Left kidney (tissue), 8 donors: ENCODE data around the gene POLR1C. TPM values are rescaled to one million over a fixed set of nuclear protein-coding genes. Genes with fewer than 3 reads are reported as not detected.
"Not testable (repeated sequence)": the region's sequence is repeated elsewhere in the genome, so short reads cannot be mapped to it uniquely, and the experiment has no call there.

Experiments used
- DNase-seq: peaks from one replicate; pipeline ENCODE4 v3.0.0-alpha.2; 2013
- long read RNA-seq, 8 donors: transcript quantifications; one replicate each; lab custom pipeline, GENCODE V29; 2026
- polyA plus RNA-seq: library from polyadenylated mRNA; unstranded; fragments of 120-200 nt; gene quantifications from one replicate; pipeline ENCODE4 v1.2.1, GENCODE V29; 2013; ENCODE audit not compliant: insufficient read length

Gene POLR1C, protein sequence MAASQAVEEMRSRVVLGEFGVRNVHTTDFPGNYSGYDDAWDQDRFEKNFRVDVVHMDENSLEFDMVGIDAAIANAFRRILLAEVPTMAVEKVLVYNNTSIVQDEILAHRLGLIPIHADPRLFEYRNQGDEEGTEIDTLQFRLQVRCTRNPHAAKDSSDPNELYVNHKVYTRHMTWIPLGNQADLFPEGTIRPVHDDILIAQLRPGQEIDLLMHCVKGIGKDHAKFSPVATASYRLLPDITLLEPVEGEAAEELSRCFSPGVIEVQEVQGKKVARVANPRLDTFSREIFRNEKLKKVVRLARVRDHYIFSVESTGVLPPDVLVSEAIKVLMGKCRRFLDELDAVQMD
- 40.2 TPM for polyA plus RNA-seq
- long read RNA-seq, donor 1, transcript POLR1C-203 (9 exons, 1,355 nt): major isoform, 8 of 241 reads
- long read RNA-seq, donor 1, transcript POLR1C-201 (9 exons, 1,280 nt): minor isoform, 5 of 241 reads
- long read RNA-seq, donor 1, partial matches to known transcripts: 159 of 241 reads
- long read RNA-seq, donor 1, other reads (novel, unspliced or antisense): 68 of 241 reads
- long read RNA-seq, donor 2, transcript POLR1C-203 (9 exons, 1,355 nt): major isoform, 8 of 22 reads
- long read RNA-seq, donor 2, partial matches to known transcripts: 11 of 22 reads
- long read RNA-seq, donor 2, other reads (novel, unspliced or antisense): 0 of 22 reads
- long read RNA-seq, donor 3, transcript POLR1C-203 (9 exons, 1,355 nt): major isoform, 6 of 14 reads
- long read RNA-seq, donor 3, partial matches to known transcripts: 8 of 14 reads
- long read RNA-seq, donor 3, other reads (novel, unspliced or antisense): 0 of 14 reads
- long read RNA-seq, donor 4: 0 reads
- long read RNA-seq, donor 5, transcript POLR1C-203 (9 exons, 1,355 nt): major isoform, 17 of 36 reads
- long read RNA-seq, donor 5, partial matches to known transcripts: 13 of 36 reads
- long read RNA-seq, donor 5, other reads (novel, unspliced or antisense): 0 of 36 reads
- long read RNA-seq, donor 6, transcript POLR1C-203 (9 exons, 1,355 nt): major isoform, 7 of 32 reads
- long read RNA-seq, donor 6, partial matches to known transcripts: 24 of 32 reads
- long read RNA-seq, donor 6, other reads (novel, unspliced or antisense): 0 of 32 reads
- long read RNA-seq, donor 7, transcript POLR1C-203 (9 exons, 1,355 nt): major isoform, 9 of 289 reads
- long read RNA-seq, donor 7, partial matches to known transcripts: 131 of 289 reads
- long read RNA-seq, donor 7, other reads (novel, unspliced or antisense): 144 of 289 reads
- long read RNA-seq, donor 8, transcript POLR1C-203 (9 exons, 1,355 nt): major isoform, 5 of 12 reads
- long read RNA-seq, donor 8, partial matches to known transcripts: 5 of 12 reads
- long read RNA-seq, donor 8, other reads (novel, unspliced or antisense): 0 of 12 reads

DNA sequence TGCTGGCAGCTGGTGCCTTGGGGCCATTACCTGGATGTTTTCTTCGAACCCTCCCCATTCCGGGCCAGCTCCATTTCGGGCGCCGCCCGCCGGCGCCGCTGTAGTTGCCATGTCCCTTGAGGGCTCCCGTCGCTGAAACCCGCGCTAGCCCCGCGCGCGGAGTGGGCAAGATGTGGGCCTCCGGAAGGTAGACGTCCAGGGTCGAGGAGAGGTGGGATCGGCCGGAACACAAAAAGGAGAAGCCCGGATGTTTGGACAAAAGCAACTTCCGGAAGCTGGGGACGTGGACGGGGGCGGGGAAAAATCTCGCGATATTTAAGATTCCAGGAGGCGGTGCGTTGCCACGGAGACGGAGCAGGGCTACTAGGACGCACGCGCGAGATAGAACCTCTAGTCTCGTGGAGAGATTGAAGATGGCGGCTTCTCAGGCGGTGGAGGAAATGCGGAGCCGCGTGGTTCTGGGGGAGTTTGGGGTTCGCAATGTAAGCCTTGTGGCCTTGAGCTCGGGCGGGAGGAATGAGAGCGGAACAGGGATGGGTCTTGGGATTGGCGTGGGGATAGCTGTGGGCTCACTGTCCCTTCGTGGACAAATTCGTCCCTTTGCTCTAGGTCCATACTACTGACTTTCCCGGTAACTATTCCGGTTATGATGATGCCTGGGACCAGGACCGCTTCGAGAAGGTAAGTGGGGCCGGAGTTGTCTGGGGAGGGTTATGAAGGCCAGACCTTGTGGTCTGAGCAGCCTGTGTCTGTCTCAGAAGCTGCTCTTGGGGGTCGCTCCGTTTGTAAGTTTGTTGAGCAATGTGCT is at the start of gene POLR1C, which contains the start of gene YIPF3:
Gene POLR1C (plus strand): TSS at position 393 of the 808 bp plus-strand sequence. CDS start 21 bp downstream, at position 414.
Gene YIPF3 (minus strand): TSS at position 230 of the 808 bp plus-strand sequence. CDS start 119 bp downstream, at position 111.
- peak; percentile 99 for DNase-seq

DNA sequence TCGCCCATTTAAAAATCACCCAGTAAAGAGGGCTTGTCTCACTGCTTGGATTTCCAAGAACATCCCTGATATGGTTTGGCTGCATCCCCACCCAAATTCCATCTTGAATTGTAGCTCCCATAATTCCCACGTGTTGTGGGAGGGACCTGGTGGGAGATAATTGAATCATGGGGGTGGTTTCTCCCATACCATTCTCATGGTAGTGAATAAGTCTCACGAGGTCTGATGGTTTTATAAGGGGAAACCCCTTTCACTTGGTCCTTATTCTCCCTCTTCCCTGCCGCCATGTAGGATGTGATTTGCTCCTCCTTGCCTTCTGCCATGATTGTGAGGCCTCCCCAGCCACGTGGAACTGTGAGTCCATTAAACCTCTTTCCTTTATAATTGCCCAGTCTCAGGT is 49.6 kb upstream of the POLR1C start:
- DNase-seq: not testable (repeated sequence)

DNA sequence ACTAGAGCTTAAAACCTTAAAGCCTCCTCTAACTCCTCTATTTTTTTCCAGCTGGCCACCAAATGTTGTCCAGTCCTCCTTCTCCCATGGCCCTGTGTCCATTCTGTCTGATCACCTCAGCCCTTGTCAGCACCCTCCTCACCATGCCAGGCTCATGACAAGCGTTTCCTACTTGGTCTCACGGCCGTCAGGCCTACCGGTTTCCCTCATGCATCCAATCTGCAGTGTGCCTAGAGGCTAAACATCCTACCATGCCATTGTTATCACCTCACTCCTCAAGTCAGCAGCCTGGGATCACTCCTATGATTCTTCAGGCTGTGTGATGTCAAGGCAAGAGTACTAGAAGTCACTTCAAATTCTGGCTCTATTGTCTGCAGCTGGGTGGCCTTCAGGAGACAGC is 49.1 kb upstream of the POLR1C start:
- DNase-seq: no peak

DNA sequence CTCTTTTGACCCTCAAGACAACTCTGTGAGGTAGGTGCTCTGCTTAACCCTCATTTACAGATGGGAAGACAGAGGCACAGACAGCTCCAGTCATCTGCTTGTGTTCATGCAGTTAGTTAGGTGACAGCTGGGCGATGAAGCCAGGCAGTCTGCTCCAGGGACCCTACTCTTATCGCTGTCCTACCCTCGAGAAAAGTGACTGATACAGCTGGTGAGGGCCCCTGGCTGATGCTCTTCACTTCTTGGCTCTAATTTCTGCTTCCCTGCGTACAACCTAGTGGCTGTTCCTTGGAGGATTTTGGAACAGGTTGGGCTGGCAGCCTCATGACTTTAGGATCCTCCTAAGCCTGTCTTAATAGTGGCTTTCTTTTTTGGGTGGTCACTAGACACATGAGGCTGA is 48.6 kb upstream of the POLR1C start:
- no peak for DNase-seq

DNA sequence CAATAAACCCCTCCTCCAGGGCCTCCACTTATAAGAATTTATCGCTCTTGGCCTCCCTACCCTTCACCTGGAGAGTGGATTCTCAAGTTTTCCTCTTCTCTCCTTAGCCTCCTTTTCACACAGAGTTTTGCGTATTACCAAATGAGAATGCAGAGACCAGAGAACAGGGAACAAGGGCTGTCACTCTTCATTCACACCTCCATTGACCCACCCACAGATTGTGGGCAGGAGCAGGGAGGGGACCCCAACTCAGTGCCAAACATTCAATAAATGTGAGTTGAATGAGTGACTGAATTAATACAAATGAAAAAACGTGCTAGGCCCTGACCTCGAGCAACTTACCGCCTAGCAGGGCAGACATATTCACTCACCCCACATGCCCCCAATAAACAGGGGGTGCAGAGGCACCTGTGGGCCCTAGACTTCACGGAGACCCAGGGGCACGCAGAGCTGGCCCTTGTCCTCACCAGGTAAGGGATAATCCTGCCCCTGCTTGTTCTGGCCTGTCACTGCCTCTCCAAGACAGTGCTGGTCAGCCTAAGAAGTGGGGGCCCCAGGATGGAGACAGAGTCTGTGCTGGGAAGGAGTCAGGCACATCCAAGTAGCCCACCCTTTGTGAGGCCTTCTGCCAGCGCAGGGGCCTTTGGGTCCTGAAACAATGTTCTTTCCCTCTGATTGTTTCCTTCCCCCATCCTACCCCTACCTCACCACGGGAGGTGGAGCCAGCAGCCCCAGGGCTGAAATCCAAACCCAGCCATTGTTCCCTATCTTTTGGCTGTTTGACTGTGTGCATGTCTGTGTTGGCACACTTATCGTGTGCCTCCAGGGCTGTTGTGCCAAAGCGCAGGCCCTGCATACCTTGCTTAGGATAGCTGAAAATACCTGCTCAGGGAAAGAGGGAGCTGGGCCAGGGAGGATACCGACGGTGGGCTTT is 47.9 kb upstream of the POLR1C start:
- DNase-seq: no peak

DNA sequence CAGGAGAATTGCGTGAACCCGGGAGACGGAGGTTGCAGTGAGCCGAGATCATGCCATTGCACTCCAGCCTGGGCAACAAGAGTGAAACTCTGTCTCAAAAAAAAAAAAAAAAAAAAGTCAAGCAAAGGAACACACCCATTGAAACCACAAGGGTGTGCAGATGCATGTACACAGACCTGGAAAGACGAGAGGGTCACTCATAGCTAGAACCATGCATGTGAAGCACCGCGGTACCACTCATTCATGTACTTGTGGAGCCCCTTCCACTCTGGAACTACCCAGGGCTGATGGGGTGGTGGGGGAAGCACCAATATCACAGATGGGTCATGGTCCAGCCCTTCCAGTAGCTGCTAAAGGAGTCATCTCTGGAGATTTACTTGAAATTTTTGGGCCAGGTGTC is 46.9 kb upstream of the POLR1C start:
- no peak for DNase-seq

DNA sequence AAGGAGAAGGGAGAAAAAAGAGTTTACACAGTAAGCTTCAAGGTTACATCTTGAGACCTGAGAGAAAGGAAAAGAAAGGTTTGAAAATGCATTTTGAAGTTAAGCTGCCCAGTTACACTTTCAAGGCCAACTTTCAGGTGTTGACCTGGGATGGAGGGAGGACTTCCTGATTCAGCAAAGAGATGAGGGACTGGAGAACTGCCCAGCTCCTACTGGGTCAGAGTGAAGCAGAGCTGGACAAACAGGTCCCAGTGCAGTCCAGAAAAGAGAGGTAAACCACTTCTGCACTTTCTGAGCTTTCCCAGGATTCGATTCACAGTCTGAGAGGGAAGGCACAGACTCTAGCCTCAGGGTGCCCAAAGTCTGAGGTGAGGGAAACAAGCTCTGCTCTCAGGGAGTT is 45.5 kb upstream of the POLR1C start:
- no peak for DNase-seq

DNA sequence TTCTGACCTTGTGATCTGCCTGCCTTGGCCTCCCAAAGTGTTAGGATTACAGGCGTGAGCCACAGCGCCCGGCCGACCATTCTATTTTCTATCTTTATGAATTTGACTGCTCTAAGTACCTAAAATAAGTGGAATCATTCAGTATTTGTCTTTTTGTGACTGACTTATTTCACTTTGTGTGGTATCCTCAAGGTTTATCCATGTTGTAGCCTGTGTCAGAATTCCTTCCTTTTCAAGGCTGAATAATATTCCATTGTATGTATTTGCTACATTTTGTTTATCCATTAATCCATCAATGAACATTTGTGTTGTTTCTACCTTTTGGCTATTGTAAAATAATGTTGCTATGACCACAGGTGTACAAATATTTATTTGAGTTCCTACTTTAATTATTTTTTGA is 44.4 kb upstream of the POLR1C start:
- DNase-seq: no peak

DNA sequence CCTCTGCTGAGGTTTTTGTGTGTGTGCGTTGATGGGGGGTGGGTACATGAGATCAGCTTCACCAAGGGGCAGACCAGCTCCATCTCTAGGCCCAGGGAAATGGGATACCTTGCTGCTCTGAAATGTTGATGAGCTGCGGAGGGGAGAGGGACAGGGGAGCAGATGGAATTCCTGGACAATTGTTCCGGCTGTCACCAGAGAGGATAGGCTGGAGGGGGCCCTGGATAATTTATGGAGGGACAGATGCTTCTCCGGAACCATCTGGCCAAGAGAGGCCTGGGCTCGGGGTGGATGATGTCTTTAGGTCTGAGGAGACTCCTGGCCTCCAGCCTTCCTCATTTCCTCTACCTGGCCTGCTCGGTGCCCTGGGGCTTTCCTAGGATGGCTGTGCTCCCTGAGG is 41.4 kb upstream of the POLR1C start:
- DNase-seq: no peak

DNA sequence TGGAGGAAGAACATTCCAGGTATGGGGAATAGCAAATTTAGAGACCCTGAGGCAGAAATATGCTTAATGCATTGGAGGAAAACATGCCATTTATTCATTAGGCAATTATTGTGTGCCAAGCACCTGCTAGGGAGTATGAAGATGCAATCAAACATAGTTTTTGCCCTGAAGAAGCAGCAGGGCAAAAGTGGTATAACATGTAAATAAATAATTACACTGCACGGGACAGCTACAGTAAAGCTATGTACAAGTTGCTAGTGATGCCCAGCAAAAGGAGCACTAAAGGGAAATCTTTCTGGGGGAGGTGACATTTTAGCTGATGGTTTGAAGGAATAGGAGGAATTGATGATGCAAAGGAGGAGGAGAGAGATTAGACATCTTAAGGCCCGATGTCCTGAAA is 40.1 kb upstream of the POLR1C start:
- DNase-seq: no peak

DNA sequence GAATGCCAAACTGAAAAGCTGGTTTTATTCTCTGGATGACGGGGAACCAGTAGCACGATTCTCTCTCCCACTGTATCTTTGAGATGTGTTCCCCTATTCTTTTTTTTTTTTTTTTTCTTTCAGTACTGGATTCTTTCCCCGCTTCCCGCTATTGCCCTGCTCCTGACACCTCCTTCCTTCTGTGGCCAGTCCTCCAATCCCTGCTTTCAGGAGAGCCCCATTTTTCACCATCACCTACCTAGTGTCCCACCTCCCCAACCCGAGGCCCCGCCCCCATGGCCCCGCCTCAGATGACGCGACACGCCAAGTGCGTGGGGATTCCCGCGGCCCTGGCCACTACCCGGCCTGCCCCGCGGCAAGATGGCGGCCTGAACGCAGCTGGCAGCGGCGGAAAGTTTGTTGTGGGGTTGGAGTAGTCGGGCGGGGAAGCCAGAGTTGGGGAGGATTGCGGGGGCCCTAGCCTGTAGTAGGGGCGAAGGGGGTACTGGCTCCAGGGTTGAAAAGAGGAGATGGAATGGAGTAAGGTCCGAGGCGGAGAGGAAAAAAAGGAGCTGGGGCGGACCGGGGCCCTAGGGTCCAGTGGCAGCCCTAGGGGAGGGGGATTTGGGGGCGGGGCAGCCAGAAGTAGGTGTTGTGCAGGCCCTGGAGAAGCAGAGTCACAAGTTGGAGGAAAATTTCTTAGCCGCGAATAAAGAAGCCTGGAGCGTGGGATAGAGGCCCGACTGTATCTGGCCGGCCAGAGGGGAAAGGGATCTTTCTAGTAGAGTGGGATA is 39.5 kb upstream of the POLR1C start, which contains the start of gene TJAP1:
Gene TJAP1 (plus strand): TSS at position 336 of the 773 bp plus-strand sequence. CDS start 21,432 bp downstream, outside the sequence.
- DNase-seq: peak; percentile 93

DNA sequence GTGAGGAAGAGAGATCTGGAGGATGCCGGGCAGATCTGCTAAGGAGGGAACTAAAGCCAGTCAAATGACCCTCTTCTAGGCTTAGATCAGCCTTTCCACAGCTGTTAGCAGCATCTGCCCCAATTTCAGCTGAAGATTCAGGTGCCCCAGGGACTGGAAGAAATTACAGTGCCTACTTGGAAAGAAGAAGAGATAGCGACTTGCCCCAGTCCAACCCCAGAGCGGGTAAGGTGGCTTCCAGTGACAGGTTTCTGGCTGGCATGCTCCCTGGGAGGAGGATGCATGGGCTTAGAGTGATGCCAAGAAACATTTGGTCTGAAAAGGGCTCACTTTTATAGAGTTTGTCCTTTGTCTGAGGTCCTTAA is 38.9 kb upstream of the POLR1C start:
- no peak for DNase-seq

DNA sequence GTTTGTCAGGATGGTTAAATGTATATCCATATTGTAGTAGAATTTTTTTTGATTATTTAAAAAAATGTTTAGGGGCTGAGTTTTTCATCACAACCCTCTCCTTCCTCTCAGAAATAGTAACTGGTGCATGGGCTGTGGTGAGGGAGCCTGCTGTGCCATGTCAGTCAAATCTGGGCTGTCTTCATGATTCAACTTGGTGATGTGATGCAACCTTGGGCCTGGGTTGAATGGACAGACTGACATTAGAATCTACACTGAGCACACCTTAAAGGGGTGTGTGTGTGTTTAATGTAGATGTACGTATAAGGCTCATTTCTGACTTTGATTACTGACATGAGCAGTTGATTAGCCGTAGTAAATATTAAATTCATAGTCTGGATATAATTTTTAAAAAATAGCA is 35.8 kb upstream of the POLR1C start:
- no peak for DNase-seq

DNA sequence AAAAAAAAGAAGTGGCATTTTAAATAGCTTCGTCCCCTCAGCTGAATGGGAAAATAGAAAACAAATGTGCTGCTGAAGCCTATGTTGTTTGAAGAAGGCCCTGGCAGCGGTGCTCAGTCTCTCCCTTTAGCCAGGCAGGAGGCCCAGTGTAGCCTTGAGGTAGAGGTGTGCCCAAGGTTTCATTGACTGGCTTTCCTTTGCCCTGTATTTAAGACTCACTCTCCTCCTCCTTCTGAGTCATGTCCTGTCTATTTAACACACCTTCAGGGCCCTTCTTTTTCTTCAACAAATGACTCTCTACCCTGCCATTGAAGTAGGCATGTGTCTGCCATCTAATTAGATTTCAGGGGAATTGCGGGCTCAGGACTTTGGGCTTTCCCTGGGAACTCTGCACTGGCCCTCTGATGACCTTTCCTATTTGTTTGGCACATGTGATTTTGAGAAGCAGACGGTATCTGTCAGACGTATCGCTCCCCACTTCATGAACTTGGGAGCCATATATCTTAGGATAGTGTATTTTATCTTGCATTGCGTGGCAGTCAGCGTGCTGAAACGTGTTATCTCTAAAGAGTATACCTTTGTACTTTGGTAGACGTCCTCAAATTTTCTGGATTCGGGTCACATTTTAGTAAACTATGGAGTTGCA is 35.2 kb upstream of the POLR1C start:
- no peak for DNase-seq

DNA sequence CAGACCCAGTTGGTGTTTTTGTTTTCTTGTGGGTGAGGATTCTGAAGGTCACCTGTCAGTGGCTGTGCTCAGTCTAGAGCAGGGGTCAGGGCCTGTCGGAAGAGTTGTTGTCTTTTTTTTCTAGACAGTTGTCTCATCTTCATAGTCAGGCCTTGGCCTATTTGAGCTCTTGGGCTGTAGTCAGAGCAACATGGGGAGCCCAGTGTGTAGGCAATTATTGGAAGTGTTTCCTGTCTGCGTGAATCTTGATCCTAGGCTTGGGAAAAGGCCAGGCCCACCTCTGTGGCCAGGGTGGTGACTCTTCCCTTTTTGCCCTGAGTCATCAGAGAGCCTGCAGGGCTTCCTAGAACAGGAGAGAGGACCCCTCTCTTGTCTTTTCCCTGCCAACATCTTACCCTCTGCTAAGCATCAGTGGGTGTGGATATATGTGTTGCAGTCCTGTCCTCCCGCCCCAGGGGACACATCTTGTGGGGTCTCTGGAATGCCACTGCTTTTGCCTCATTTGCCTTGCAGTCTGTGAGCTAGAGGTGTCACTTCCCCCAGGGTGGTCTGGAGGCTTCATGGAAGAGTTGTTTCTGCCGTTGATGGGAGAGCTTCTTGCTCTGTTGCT is 28.1 kb upstream of the POLR1C start:
- DNase-seq: no peak

DNA sequence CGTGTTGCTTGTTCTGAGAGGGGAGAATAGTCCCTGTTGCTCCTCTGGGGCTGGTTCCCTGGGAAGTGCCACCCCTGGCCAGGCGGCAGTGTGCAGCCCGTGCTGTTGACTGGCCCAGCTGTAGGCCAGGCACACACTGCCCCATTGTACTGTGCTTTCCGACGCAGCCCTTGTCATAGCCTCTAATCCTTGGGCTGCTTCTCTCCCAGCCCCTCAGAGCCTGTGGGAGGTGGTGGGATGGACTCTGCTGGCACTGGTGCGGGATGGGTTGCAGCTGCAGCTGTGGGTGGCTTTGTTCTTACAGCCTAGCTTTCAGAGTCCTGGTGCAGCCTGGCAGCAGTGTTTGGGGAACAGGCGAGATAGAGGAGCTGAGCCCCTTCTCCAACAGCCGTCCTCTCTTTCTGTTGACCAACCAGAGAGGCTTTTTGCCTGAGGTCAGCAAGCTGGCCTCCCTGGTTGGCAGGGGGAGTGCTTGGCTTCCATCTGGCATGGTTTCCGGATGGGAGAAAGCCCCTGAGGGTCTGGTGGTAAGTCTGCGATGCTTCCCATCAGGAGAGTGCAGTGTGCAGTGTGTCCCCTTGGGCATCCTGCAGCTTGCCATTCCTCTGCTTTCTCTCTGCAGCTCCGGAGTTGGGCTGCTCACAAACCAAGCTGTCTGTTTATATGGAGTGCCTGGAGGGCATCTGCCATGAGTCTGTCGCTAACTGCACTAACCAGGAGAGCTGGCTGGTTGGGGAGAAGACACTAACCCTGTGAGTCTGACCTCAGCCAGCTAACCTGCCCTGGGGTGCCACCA is 27.4 kb upstream of the POLR1C start:
- DNase-seq: no peak

DNA sequence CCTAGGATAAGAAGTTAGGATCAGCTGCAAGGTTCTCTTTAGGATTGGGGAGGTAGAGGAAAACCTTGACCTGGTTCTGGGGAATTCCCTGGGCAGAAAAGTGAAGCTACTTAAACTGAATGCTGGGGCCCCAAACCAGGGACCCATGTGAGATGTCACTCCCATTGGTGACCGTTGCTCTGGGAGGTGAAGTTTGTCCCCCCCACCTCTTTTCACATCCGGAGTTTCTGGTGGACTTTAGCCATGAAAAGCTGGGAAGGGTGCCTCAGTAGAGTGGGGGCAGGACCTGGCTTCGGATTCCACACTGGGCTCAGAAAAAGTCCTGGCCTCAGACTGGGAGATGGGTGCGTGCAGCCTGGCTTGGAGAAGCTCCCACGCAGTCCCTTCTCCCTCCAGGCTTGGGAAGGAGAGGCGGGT is 26.4 kb upstream of the POLR1C start:
- DNase-seq: no peak
